NCI-H2081 treated with DMSO at 0.1 percent for 48 hours (cell line): ENCODE results near the gene TEDC1.

Experiments
- DNase-seq: peaks from one replicate; lab custom pipeline; 2025; lab: John Stamatoyannopoulos, UW

Gene TEDC1

DNA sequence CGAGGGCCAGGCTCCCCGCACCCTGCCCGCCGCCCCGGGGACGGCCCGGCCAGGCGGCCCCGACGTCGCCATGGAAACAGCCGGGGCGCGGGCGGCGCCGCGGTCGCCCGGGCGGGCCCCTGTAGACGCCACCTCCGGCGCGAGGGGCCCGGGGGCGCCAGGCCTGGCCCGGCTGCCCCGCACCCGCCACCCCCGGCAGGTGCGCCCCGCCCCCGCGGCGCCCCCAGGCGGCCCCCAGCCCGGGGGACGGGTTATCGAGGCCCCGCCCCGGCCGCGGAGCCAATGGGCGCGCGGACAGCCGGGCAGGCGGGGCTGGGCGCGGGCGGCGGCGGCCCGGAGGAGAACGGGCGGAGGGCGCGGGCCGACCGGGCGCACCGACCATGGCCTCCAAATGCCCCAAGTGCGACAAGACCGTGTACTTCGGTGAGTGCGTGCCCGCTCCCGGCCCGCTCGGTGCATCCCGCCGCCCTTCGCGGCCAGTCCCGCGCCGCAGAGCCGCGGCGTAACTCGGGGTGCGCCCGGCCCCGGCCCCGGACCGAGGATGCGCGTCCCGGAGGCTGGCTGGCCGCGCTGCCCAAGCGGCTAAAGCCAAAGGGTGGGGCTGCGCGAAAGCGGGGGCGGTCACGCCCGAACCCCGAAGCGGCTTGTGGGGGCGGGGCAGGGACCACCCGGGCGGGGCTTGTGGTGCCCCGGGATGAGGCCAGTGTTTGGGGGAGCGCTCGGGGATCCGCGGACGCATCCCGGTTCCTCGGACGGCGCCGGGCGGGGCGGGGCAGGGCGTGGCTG lies 16.4 kb upstream of the TEDC1 start, which contains the start of gene CRIP2:
TSS of gene CRIP2 (plus strand) at position 339 of the 786 bp plus-strand sequence. CDS start at position 381, 42 bp downstream.
- DNase-seq, result no peak

DNA sequence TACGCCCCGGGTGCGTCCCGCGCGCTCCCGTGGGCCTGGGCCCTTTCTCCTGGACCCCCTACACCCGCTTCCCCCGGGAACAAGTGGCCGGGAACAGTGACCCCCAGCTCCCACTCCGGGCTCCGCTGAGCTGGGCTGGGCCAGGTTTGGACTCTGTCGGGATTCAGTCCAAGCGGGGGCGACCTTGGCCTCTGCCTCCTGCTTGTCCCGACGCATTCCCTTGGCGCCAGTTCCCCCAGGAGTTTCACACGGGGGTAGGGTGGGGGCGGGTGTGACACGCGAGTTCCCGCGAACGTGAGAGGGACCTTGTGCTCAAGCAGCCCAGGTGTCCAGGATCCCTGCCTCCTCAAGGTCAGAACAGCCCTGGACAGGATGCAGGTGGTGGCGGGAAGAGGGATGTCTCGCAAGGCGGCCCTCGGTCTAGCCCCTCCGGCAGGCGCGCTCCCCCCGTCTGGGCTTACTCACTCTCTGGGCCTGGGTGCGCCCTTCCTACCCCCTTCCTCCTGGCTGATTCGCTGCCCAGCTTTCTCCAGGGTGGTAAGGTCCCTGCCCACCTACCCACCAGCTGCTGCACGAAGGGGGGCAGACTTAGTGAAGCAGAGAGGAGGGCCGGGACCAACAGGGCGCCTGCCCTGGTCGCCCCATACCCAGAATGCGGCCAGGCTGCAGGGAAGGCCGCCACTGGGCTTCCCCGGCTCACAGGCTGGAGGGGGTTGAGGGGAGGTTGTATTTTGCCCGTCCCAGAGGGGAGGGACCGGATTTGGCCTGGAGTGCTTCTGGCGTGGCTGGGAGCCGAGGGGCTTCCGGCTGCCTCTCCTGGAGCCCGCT lies 15.6 kb upstream of the TEDC1 start:
- no peak for DNase-seq

DNA sequence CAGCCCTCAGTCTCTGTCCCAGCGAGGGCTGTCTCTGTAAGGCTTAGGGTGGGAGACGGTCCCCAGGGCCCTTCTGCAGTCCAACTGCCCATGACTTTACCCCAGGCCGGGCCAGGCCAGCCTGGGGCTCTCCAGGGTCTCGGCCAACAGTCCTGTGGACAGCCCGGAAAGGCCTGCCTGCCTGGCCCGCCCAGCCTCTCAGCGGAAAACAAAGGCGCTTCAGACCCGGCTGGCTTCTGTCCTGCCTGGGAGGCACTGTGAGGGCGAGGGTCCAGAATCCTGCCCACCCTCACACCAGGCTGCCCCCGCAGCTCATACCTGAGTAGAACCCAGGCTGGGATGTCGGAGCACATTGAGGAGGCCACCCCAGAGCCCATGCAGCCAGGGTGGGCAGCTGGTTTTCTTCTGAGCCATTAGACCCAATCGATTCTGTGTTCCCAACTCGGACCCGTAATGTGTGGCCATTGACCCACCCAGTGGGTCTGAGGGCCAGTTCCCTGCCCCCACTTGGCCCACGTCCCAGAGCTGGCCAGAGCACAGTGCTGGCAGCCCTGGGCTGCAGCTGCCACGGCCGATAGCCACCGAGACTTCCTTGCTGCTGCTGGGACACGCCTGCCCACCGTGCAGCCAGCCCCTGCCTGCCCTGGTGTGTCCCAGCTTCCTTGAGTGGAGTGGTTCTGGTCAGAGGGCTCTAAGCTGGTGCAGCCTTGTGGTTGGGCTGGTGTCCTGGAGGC lies 14.8 kb upstream of the TEDC1 start:
- DNase-seq, result no peak

DNA sequence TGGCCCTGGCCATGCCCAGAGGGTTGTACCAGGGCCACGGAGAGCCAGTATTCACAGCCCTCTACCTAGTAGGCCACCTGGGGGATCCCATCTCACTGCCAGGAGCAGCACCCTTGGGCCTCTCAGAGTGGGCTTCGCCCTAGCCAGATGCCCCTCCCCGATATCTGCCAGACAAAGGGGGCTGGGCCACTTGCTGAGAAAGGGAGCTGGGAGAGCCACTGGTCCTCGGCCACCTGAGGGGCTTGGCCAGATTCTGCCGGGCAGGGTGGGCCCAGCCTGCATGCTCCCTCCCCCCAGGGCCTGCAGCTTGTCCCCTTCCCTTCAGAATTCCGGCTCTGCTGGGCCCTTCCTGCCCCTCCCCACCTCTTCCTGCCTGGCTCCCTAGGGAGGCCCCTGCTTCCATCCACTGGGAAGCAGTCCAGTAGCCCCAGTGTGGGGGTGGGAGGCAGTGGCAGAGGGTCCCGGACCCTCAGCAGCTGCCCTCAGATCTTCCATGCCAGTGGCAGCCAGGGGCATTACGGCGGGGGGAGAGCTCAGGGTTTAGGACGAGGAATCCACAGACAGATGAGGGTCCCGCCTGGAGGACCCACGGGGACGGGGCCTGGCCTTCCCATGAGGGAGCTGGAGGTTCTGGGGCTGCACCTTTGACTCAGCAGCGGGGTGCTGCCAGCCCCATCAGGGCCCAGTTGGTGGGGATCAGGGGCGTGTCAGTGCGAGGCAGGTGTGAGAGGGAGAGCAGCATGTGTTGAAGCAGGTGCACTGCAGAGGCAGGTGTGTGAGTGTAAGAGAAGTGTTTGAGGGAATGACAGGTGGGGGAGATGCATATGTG lies 14.0 kb upstream of the TEDC1 start:
- DNase-seq, result no peak

DNA sequence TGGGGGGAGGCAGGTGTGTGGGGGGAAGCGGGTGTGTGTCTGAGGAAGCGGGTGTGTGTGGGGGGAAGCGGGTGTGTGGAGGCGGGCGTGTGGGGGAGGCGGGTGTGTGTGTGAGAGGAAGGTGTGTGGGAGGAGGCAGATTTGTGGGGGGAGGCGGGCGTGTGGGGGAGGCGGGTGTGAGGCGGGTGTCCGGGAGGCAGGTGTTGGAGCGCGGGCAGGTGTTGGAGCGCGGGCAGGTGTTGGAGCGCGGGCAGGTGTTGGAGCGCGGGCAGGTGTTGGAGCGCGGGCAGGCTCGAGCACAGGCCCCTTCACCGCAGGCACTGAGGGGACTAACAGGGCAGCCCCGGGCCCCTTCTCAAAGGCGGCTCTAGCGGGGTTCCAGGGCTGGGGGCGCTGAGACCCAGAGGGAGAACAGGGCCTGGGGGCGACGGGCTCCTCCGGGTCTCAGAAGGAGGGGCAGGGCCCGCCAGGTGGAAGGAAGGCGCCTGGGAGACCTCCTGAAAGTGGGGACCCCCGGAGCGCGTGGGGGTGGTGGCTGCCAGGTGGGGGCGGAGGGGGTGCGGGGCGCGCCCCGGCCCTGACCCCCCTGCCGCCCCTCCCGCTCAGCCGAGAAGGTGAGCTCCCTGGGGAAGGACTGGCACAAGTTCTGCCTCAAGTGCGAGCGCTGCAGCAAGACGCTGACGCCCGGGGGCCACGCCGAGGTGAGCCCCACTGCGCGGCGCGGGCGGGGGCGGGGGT lies 13.2 kb upstream of the TEDC1 start:
- no peak for DNase-seq

DNA sequence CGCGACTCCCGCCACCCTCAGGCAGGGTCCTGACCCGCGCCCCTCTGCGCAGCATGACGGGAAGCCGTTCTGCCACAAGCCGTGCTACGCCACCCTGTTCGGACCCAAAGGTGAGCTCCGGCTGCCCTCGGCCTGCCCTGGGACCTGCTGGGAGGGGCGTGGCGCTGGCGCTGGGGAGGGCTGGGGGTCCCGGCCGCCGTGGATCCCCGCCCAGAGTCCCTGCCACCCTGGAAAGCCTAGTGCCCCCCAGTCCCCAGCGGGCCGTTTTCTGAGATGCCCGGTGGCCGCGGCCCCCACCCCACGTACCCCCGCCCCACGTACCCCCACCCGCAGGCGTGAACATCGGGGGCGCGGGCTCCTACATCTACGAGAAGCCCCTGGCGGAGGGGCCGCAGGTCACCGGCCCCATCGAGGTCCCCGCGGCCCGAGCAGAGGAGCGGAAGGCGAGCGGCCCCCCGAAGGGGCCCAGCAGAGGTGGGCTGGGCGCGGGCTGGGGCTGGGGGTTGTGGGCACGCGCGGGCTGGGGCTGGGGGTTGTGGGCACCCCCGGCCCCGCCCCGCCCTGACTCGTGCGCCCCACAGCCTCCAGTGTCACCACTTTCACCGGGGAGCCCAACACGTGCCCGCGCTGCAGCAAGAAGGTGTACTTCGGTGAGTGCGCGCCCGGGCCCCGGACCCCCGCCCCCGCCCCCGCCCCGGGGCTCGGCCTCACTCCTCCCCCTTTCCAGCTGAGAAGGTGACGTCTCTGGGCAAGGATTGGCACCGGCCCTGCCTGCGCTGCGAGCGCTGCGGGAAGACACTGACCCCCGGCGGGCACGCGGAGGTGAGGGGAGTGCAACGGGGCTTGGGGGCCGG lies 12.4 kb upstream of the TEDC1 start:
- no peak for DNase-seq

DNA sequence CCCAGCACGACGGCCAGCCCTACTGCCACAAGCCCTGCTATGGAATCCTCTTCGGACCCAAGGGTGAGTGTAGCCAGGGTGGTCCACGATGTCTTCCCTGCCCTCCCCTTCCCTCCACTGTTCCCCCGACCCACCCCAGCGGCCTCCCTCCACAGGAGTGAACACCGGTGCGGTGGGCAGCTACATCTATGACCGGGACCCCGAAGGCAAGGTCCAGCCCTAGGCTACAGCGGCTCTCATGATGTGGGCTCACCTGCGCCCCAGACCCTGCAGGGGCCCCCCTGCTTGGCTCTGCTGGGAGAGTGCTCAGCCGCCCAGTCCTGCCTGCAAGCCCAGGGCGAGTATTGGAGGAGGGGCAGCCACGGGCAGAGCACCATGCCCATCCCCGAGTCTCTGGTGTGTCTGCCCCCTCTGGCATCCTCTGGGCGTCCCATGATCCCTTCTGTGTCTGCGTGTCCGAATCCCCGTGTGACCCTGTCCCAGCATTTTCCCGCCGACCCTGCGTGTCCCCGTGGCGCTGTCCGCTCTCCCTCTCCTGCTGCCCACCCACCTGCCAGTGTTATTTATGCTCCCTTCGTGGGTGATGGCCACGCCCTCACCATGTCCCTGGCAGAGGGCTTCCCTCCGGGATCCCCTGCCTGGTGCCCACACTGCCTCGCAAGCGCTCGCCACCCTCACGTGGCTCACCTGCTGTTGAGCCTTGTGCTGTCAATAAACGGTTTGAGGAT lies 11.5 kb upstream of the TEDC1 start:
- DNase-seq, result no peak

DNA sequence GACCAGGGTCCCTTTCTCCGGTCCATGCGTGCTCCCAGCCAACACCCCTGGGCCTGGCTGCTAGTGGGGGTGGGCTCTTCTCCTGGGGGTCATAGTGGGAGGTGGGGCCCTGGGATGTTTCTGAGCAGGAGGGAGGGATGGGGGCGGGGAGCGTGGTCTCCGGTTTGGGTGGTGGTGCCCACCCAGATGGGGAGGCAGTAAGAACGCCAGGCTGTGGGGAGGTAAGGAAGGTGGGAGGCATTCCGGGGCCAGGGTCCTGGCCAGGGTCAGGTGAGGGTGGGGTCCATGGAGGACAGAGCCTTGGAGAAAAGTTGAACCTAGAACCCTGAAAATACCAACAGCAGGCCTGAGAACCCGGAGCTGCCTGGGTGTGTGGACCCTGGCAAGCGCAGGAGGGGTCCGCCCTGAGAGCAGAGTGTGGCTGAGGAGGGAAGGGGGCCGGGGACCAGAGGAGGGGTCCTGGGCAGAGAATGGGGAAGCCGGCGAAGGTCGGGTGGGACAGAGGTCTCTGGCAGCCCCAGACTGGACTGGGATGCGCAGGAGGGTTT lies 10.8 kb upstream of the TEDC1 start:
- no peak for DNase-seq

DNA sequence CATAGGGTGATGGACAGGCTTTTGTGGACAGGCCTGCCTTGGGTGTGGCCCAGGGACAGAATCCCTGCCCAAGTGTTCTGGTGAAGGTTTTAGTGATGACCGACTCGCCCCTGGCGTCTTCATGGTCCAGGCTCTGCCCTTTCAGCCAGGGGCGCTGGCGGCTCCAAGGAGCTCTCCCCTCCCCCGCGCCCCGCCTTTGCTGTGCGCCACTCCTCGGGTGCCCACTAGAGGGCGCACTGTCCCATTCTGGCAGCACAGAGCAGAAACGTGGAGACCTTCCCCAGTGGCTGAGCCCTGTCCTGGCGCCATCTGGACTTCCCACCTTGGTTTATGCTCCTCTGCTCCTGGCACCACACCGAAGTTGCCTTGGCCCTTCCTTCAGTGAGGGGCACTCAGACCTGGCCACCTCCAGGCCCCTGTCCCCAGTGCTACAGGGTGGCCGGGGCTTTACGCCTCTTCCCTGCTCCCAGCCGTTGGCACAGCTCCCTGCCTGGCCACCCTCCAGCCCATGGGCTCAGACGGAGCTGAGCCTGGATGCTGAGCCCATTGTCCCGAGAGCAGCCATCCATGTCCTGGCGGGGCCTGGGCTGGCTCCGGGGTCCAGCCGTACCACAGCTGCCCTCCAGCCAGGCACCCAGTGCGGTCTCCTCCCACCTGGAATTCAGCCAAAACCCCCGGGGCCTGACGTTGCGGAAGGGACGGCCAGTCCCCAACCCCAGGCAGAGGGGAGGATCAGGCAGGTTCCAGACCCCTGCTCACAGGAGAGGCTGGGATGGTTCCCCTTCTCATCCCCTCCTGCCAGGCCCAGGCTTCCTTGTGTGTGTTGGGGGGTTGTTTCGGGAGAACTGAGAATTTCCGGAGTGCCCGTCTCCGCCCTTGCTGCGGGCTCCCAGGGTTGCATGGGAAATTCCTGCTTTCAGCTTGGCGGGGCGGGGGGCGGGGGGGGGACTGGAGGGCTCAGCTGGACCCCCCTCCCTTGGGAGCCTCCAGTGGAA lies 9.9 kb upstream of the TEDC1 start:
- peak; percentile 79 for DNase-seq

DNA sequence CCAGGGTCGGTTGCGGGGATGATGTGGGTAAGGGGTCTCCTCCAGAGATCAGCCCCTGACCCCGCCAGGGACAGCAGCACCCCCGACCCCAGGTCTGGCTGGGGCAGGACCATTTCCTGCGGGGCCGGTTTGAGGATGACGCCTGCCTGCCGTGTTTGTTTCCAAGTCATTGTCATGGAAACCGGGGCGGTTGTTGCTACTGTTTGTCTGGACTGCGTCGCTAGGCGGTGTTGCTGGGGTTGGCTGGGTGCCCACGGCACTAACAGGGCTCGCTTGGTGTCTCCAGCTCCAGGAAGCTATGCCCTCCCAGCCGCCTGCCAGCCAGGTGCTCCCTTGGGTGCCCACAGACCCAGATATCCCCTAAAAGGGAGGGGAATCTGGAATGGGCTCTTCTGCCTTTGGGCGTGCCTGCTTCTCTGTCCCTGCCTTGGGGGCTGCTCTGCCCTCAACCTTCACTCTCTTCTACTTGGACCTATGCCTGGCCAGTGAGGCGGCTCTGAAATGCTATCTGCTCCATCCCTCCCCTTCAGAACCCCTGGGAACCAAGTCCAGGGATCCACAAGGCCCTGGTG lies 9.1 kb upstream of the TEDC1 start:
- peak; percentile 92 for DNase-seq

DNA sequence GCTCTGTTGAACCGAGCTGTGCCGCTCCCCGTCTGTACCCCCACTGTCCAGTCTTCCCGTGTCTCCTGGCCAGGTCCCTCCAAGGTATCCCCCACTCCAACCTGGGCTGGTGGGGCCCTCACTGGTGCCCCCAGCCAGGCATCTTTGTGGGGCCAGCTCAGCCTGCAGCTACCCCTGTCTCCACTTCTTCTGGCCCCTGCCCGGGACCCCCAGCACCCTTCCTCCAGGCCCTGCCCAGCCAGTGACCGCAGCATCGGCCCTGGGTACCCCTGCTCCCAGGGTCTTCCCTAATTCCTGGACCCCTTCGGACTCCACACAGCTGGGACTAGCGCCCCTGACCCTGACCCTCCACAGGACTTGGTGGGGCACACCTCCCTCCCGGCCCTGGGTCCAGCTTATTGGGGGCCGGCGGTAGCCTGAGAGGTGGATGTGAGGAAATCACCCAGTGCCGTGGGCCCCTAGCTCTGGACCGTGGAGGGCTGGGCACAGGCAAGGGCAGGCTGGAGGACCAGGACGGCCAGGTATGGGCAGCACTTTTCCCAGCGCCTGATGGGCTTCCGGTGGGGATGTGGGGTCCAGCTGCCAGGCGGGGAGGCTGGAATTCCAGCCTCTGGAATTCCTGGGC lies 8.4 kb upstream of the TEDC1 start:
- DNase-seq, result no peak

DNA sequence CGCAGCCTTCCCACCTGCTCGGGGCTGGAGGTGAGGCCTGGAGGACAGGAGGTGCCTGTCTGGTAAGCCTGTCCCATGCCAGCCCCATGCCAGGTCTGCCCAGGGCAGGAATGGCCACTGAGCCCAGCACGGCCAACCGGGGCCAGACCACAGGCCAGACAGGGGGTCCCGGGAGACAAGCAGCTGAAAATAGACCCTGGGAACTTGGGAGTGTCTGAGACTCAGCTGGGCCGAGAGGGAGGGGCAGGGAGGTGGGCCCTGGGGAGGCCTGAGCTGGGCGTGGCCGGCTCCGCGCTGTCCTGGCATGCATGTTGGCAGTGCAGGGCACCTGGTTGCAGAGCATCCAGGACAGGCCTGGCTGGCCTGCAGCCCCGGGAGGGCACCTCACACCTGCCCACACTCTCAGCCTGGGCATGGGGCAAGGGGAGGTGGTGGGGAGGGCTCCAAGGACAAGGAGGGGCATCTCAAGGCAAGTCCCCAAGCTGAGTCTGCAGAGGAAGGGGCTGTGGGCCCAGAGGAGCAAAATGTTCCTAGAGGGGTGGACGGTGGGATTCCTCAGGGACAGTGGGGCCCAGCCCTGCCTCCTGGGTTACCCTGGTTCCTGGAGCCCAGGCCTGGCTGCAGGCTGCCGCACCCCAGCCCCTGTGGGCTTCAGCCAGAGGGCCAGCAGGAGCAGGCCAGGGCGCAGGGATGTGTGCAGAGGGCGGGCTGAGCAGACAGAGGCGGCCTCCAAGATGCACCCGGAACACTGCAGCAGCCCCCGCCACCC lies 7.6 kb upstream of the TEDC1 start:
- DNase-seq, result no peak

DNA sequence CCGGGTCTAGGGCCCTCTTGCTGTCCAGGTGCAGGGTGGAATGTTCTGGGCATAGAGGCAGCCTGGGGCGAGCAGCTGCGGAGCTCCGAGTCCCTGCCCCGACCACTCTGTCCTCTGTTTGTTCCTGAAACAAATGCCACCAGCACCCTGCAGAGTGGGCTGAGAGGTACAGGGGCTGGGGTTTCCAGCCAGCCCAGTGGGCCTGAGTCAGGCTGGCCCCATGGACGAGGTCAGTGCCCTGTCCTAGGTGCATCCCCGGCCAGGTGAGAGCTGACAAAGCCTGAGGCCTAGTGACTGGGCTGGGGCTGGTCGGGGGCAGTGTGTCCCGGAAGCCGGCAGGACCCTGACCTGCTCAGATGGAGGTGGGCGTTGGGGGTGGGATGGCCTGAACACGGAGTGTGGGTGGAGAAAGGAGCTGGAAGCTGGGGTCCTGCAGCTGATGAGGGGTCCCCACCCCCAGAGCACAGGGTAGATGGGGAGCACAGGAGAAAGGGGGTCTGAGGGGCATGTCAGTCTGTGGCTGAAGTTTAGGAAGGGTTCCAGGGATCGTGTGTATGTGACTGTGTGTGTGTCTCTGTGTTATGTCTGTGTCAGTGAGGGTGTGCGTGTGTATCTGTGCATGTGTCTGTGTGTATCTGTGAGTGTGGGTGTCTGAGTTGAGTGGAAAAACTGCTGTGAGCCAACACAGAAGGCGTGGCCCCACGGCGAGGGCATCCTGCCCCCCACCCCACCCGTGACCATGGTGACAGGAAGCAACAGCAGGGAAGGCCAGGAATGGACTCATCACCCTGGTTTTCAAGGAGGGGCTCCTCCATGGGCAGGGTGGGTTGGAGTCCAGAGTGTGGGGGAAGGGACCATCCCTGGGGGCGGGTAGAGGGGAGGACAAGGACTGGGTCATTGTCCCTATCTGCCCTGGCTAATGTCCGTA lies 6.7 kb upstream of the TEDC1 start:
- no peak for DNase-seq

DNA sequence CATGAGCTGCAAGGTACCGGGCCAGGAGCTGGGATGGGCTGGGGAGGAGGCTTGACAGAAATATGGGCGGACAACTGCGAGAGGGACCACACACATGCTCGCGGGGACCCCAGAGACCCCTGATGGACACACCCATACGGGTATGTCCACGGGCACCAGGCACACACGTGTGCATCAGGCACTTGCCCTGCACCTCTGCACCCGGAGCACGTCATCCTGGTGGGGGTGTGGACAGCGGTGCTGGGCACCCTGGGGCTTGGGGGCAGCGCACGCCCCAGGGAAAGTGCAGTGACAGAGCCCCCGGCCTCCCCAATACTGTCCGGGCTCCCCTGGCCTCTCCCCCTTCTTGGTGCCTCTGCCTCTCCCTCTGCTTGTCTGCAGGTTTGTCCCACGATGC lies 6.1 kb upstream of the TEDC1 start:
- DNase-seq, result no peak

DNA sequence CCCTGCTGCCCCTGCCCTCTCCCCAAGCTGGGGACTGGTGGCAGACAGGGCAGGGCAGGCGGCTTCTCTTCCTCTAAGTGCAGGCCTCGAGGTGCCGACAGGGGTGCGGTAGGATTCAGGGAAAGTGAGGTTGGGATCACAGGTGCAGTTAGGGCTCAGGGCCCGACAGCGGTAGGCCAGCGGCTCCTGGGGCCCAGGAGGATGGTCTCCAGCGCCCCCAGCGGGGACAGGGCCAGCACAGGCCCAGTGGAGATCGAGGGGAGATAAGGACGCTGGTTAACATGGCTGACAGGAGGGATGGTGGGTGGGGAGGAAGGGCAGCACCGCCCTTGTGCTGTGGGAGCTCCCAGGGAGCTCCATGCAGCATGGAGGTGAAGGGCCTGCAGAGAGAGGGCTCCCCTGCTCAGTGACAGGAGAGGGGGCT lies 5.3 kb upstream of the TEDC1 start:
- no peak for DNase-seq
